Epidermal melanocyte (primary cell): ENCODE data around the gene TPTE.
"Not testable (repeated sequence)": the region's sequence is repeated elsewhere in the genome, so short reads cannot be mapped to it uniquely, and the experiment has no call there.

Source experiments
- DNase-seq: peaks from one replicate; pipeline ENCODE4 v3.0.0; 2011; ENCODE audit warnings: low spot score; ENCODE audit not compliant: insufficient read length

TPTE gene

DNA sequence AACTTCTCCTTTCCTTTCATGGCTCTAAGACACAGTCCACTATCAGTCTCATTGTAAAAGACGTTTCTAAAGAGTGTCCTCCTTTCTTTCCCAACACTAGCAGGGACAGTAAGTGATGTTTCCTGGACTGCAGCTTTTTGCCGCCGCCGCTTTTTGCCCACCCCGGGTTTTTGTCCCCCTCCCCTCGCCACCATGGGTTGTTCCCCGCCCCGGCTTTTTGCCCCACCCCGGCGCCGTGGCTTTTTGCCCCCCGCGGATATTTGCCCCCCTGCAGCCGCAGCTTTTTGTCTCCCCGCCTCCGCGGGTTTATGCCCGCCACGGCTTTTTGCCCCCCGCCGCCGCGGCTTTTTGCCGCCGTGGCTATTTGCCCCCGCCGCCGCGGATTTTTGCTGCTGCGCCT lies 95.2 kb downstream of the TPTE start:
- no peak for DNase-seq

DNA sequence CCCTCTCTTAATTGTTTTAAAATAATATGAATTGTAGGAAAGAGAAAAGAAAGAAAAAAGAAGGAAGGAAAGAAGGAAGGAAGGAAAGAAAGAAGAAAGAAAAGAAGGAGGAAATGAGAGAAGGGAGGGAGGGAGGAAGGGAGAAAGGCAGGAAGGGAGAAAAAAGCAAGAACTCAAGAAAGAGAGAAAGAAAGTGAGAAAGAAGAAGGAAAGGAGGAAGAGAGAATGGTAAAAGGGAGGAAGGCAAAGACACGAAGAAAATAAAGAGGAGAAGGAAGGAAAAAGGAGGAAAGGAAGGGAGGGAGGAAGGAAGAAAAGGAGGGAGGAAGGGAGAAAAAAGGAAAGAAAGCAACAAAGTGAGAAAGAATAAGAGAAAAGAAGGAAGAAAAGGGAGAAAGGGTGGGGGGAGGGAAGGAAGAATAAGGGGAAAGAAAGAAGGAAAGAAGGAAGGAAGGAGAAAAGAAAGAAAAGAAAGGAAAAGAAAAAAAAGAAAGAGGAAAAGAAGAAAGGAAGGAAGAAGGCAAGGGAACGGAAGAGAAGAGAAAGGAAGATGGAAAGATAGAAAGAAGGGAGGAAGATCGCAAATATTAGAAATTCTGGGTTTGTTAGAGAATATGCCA lies 95.9 kb downstream of the TPTE start:
- DNase-seq, result not testable (repeated sequence)

DNA sequence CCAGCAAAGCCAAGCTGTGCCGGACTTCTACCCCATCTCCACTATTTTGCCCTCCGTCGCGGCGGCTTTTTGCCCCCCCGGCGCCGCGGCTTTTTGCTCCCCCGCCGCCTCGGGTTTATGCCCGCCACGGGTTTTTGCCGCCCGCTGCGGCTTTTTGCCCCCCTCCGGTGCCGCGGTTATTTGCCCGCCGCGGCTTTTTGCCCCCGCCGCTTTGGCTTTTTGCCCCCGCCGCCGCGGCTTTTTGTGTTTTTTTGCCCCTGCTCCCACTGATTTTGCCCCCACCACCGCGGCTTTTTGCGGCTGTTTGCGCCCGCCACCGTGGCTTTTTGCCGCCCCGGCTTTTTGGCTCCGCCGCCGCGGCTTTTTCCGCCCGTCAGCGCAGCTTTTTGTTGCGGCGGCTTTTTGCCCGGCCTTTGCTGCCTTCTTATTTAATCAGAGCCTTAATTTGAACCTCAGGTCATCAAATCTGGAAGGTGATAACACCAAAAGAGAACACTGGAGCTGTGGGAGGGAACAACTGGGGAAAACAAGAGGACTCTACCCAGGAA lies 106.0 kb downstream of the TPTE start:
- DNase-seq, result no peak

DNA sequence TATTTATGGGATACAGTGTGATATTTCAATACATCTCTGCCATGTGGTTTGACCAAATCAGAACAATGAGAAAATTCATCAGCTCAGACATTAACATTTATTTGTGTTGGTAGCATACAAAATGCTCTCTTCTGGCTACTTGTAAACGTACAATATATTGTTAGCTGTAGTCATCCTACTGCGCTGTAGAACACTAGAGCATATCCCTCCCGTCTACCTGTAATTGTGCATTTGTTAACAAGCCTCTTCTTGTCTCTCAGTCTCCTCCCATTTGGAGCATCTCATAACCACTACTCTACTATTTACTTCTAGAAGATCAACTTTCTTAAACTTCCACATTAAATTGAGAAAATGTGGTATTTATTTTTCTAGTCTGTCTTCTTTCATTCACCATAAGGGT lies 107.9 kb downstream of the TPTE start:
- DNase-seq, result not testable (repeated sequence)

DNA sequence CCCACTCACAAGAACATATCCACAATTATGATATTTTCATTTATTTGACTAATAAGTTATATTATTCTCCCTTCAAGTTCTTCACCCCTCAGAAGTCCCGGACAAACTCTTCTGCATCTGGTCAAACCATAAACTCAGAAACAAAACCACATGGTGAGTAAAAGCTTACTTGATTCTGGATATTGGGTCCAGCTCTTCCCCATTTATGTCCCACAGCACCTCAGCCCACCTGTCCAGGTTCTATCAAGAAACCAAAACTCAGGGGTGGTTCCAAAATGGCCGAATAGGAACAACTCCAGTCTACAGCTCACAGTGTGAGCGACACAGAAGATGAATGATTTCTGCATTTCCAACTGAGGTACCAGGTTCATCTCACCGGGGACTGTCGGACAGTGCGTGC lies 109.4 kb downstream of the TPTE start:
- DNase-seq, result not testable (repeated sequence)

DNA sequence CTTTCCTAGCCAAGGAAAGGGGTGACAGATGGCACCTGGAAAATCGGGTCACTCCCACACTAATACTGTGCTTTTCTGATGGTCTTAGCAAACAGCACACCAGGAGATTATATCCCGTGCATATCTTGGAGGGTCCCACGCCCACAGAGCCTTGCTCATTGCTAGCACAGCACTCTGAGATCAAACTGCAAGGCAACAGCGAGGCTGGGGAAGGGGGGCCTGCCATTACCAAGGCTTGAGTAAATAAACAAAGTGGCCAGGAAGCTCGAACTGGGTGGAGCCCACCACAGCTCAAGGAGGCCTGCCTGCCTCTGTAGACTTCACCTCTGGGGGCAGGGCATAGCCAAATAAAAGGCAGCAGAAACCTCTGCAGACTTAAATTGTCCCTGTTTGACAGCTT lies 109.9 kb downstream of the TPTE start:
- DNase-seq, result not testable (repeated sequence)

DNA sequence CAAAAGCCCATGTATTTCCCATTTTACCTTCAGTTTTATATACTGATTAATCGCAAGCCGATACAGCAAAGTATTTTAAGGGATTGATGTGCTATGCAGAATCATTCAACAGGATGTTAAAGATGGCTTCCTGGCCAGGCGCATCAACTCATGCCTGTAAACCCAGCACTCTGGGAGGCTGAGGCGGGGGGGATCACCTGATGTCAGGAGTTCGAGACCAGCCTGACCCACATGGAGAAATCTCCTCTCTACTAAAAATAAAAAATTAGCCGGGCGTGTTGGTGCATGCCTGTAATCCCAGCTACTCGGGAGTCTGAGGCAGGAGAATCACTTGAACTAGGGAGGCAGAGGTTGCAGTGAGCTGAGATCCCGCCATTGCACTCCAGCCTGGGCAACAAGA lies 116.8 kb downstream of the TPTE start:
- not testable (repeated sequence) for DNase-seq

DNA sequence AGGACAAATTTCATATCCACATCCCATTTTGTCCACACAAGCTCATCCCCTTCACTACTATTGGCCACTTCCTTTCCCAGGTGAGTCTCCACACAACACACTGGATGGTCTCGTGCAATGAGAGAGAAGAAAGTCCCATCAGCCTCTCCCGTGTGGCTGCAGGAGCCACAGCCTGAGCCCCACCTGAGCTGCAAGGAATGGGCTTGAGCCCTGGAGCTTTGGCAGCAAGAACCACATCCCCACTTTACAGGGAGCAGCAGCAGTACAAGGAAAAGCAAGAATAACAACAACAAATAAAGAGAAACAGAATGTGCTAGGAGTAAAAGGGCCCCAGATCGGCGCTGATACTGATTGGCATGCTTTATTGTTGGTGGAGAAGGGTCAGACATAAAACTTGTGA lies 117.7 kb downstream of the TPTE start:
- DNase-seq, result no peak

DNA sequence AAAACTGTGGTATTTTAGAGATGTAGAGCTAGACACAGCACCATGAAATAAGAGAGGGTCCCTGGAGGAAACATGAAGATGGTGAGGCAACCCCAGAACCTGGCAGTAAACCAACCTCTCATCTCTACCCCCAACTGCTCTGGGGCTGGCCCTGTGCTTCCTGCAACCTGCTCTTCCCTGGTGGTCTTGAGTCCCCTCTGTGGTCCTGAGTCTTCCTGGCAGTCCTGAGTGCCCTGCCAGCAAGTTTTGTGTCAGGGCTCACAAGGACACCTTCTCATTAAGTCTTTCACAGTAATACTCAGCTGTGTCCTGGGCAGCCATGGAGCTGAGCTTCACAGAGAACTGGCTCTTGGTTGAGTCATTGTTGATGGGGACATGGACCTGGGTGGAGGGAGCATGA lies 118.4 kb downstream of the TPTE start:
- DNase-seq, result not testable (repeated sequence)

DNA sequence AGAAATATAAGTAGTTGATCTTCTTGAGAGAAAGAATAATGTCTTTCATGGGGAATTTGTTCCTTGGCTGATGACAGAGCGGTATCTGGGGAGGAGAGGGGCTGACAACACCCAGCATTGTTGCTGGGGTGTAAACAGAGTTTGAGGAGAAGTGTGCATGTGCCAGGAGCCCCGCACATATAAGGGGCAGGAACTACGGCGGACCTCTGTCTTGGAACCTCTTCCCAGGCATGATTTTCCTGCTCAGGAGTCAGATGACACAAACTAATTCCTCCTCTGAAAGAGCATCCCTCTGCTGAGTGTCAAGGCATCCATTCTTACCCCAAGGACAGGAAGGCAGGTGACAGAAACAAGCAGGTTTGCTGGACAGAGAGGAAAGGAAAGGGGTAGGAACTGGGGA lies 119.1 kb downstream of the TPTE start:
- DNase-seq, result no peak

DNA sequence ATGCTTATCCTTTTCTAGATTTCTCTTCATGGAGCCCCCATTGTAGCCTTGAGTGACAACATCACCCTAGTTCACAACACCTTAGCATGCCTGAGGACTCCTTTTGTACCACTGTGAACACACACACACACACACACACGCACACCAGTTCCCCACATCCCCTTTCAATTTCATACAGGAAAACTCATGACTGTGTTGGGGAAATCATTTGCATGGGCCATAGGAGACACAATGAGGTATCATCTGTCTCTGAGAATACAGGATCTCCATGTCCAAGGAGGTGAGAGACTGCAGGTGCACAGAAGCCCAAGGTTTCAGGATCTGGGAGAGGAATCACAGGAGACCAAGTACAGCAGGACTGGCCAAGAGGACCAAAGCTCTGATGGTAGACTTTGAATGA lies 119.7 kb downstream of the TPTE start:
- no peak for DNase-seq

DNA sequence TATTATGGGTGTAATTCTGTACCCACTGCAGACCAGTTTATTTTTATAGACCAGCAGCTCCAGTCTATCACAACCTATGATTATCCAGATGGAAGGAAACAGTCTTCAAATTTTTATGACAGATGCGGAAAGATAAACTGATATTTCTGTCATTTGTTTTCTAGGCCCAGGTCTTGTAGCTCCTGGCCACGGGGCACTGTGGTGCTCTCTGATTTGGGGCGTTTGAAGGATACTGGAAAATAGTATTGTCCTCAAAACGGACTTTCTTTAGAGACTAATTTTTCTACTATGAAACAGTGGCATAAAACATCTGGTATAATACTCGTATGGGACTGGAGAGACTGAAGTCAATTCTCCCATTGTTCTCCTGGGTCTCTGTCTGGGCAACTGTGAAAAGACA lies 124.3 kb downstream of the TPTE start:
- not testable (repeated sequence) for DNase-seq

DNA sequence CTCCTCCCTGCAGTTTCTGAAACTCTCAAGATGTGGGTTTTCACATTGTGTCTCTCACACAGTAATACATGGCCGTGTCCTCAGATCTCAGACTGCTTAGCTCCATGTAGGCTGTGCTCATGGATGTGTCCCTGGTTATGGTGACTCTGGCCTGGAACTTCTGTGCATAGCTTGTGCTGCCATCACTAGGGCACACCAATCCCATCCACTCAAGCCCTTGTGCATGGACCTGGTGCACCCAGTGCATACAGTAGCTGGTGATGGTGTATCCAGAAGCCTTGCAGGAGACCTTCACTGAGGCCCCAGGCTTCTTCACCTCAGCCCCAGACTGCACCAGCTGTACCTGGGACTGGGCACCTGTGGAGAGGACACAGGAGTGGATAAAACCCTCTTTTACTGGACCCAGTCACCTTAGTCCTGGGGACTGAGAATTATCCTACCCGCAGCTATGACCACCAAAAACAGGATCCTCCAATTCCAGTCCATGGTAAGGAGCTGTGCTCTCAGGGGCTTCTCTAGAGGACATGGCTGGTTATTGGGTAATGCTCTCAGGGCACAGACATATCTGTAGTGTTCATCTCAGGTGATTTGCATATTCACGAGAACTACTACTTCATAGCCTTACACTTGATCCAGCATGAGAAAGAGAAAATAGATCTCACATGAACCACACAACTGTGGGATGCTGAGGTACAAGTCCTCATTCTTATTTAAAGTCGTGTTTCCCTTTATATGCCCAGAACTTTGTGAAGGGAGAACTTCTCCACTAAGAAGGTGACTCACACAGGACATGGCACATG lies 128.2 kb downstream of the TPTE start:
- DNase-seq, result not testable (repeated sequence)

DNA sequence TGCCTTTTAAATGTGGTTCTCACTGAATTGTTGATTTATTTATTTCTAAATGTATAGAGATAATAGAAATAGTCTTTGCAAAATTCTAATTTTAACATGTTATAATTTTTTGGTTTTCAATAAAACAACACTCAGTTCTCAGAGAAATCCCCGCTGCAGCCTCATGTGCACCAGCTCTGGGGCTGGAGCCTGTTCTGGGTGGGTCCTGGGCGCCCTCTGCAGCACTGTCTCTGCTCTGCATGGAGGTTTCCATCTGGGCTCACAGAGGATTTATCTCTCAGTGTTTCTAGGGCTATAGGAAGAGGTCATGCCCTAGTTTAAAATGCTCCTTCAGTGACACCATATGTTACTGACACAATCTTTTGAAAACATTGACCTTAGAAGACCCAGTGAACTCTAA lies 128.9 kb downstream of the TPTE start:
- DNase-seq, result not testable (repeated sequence)
